H1 (cell line): ENCODE results near the gene IL1A. TPM values are rescaled to one million over a fixed set of nuclear protein-coding genes. Genes with fewer than 3 reads are reported as not detected.

Experiments used
- ASH2L ChIP-seq: fragments of 200-600, 300-600 bp; sonication (generic); IDR thresholded peaks from one replicate; pipeline ENCODE4 v1.7.1; 2017; ENCODE audit warnings: low read length
- BACH1 ChIP-seq: IDR thresholded peaks from 2 replicates; pipeline ENCODE4 v1.6.1; 2012; ENCODE audit warnings: low read length, improper control_type of control experiment
- BCL11A ChIP-seq, 2 experiments: IDR thresholded peaks; one replicate each; pipeline ENCODE4 v1.6.1; 2011; ENCODE audit warnings: low read depth in 2 of 2, low read length in 2 of 2, mild to moderate bottlenecking in 2 of 2
- RAD21 ChIP-seq, 2 experiments: IDR thresholded peaks in 1 of 2; conservative IDR thresholded peaks in 1 of 2; 2 replicates each; pipeline ENCODE4 v1.6.1; 2011; ENCODE audit warnings: low read depth in 2 of 2, low read length in 2 of 2, improper control_type of control experiment in 1 of 2, inconsistent platforms in 1 of 2, mild to moderate bottlenecking in 1 of 2, moderate library complexity in 1 of 2
- YY1 ChIP-seq: IDR thresholded peaks from 2 replicates; pipeline ENCODE4 v1.6.1; 2011; ENCODE audit warnings: low read depth, mild to moderate bottlenecking, low read length
- polyA plus RNA-seq, 7 experiments: library from polyadenylated mRNA; depleted of rRNA in 3 of 7; stranded (reverse) in 5 of 7; unstranded in 2 of 7; fragments of >200 nt in 5 of 7; fragments of 200-250 nt in 2 of 7; gene quantifications; 1 replicate in 5 of 7; 2 replicates in 1 of 7; 4 replicates in 1 of 7; pipeline versions ENCODE4 v1.2.1 to v1.2.3, GENCODE V29; 2011 to 2013; ENCODE audit warnings: missing spikeins in 2 of 7, mixed read lengths in 2 of 7
- total RNA-seq: library from RNA; stranded (reverse); fragmentation: NEBNext Ultra II Directional; extraction: Animal tissue kit (Norgen Biotek cat#: 25700); gene quantifications from 2 replicates; pipeline ENCODE4 v1.2.1, GENCODE V29; 2021
- TF ChIP-seq, protein P1 (sequence below): fragments of 300-600 bp; sonication (generic); IDR thresholded peaks from 2 replicates; pipeline ENCODE4 v1.7.1; 2012; ENCODE audit warnings: low read length, moderate library complexity, mild to moderate bottlenecking, inconsistent platforms; ENCODE audit not compliant: insufficient replicate concordance

IL1A gene
- total and polyA plus RNA-seq, 2 of the 8 experiments (the other 6 are each of a cell fraction or from before 2014, with no cell fraction given), result 0.32 to 0.74 TPM

DNA sequence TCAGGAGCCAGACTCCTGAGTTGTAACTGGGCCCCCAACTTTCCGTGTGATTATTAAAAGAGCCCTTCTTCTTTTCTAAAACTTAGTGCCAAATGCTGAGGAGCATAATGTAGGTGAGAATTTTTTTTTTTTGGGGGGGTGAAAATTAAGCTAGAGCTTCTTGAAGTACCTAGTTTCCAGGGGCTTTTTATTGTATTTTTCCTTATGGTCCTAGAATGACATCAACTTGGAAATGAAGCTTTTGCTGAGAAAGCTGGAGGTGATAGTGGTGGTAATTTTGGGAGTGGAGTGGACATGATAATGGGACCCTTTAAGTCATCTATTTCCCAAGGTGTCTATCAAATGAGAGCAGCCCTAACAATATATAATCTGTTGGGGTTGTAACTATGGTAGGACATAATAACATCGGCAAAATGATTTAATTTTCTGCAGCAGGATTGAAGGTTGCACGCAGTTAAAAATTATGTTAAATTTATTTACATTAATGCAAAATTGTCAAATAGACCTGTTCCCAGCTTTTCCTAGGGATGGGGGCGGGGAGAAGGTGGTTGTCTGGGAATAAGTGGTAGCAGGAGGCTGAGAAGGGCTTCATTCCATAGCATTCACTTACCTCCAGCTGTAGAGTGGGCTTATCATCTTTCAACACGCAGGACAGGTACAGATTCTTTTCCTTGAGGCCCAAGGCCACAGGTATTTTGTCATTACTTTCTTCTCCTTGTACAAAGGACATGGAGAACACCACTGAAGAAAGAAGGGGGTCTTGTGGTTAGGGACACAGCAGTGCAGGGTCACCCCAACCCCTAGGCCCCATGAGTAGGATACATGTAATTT, 46.6 kb upstream of the IL1A start (continued):
- TF ChIP-seq BCL11A (IDR thresholded peaks at IDR 0.05; ENCODE audit: low read depth in 2 of 2, low read length in 2 of 2), result no peak
- TF ChIP-seq BACH1, result no peak
- TF ChIP-seq, protein P1, sequence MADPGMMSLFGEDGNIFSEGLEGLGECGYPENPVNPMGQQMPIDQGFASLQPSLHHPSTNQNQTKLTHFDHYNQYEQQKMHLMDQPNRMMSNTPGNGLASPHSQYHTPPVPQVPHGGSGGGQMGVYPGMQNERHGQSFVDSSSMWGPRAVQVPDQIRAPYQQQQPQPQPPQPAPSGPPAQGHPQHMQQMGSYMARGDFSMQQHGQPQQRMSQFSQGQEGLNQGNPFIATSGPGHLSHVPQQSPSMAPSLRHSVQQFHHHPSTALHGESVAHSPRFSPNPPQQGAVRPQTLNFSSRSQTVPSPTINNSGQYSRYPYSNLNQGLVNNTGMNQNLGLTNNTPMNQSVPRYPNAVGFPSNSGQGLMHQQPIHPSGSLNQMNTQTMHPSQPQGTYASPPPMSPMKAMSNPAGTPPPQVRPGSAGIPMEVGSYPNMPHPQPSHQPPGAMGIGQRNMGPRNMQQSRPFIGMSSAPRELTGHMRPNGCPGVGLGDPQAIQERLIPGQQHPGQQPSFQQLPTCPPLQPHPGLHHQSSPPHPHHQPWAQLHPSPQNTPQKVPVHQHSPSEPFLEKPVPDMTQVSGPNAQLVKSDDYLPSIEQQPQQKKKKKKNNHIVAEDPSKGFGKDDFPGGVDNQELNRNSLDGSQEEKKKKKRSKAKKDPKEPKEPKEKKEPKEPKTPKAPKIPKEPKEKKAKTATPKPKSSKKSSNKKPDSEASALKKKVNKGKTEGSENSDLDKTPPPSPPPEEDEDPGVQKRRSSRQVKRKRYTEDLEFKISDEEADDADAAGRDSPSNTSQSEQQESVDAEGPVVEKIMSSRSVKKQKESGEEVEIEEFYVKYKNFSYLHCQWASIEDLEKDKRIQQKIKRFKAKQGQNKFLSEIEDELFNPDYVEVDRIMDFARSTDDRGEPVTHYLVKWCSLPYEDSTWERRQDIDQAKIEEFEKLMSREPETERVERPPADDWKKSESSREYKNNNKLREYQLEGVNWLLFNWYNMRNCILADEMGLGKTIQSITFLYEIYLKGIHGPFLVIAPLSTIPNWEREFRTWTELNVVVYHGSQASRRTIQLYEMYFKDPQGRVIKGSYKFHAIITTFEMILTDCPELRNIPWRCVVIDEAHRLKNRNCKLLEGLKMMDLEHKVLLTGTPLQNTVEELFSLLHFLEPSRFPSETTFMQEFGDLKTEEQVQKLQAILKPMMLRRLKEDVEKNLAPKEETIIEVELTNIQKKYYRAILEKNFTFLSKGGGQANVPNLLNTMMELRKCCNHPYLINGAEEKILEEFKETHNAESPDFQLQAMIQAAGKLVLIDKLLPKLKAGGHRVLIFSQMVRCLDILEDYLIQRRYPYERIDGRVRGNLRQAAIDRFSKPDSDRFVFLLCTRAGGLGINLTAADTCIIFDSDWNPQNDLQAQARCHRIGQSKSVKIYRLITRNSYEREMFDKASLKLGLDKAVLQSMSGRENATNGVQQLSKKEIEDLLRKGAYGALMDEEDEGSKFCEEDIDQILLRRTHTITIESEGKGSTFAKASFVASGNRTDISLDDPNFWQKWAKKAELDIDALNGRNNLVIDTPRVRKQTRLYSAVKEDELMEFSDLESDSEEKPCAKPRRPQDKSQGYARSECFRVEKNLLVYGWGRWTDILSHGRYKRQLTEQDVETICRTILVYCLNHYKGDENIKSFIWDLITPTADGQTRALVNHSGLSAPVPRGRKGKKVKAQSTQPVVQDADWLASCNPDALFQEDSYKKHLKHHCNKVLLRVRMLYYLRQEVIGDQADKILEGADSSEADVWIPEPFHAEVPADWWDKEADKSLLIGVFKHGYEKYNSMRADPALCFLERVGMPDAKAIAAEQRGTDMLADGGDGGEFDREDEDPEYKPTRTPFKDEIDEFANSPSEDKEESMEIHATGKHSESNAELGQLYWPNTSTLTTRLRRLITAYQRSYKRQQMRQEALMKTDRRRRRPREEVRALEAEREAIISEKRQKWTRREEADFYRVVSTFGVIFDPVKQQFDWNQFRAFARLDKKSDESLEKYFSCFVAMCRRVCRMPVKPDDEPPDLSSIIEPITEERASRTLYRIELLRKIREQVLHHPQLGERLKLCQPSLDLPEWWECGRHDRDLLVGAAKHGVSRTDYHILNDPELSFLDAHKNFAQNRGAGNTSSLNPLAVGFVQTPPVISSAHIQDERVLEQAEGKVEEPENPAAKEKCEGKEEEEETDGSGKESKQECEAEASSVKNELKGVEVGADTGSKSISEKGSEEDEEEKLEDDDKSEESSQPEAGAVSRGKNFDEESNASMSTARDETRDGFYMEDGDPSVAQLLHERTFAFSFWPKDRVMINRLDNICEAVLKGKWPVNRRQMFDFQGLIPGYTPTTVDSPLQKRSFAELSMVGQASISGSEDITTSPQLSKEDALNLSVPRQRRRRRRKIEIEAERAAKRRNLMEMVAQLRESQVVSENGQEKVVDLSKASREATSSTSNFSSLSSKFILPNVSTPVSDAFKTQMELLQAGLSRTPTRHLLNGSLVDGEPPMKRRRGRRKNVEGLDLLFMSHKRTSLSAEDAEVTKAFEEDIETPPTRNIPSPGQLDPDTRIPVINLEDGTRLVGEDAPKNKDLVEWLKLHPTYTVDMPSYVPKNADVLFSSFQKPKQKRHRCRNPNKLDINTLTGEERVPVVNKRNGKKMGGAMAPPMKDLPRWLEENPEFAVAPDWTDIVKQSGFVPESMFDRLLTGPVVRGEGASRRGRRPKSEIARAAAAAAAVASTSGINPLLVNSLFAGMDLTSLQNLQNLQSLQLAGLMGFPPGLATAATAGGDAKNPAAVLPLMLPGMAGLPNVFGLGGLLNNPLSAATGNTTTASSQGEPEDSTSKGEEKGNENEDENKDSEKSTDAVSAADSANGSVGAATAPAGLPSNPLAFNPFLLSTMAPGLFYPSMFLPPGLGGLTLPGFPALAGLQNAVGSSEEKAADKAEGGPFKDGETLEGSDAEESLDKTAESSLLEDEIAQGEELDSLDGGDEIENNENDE, result no peak
- TF ChIP-seq ASH2L, result no peak
- TF ChIP-seq RAD21 (IDR thresholded peaks at IDR 0.05 in 1 of 2, conservative IDR thresholded peaks at IDR 0.05 in 1 of 2; ENCODE audit: low read depth in 2 of 2, low read length in 2 of 2), result no peak
- no peak for TF ChIP-seq YY1
- TF ChIP-seq, all 59 proteins: peak for 0
